Smooth muscle cell (in vitro differentiated cells): ENCODE data around the gene IHH. TPM values are rescaled to one million over a fixed set of nuclear protein-coding genes. Genes with fewer than 3 reads are reported as not detected.

Experiments used
- DNase-seq: peaks from one replicate; lab custom pipeline; 2025; ENCODE audit not compliant: unreplicated experiment; lab: John Stamatoyannopoulos, UW
- H2AFZ ChIP-seq: fragments of 200-600 bp; sonication (generic); 2 replicates; pipeline ENCODE4 v1.6.0; 2016; ENCODE audit warnings: antibody characterized with exemption, low read depth, mild to moderate bottlenecking
- H3F3A ChIP-seq: fragments of 200-600 bp; sonication (generic); 2 replicates; pipeline ENCODE4 v1.6.0; 2017; ENCODE audit warnings: antibody characterized with exemption, low read depth
- H3K27ac ChIP-seq: fragments of 200-600 bp; sonication (generic); 2 replicates; pipeline ENCODE4 v1.5.1; 2016; ENCODE audit warnings: low read depth, mild to moderate bottlenecking
- H3K27me3 ChIP-seq: fragments of 200-600 bp; sonication (generic); 2 replicates; pipeline ENCODE4 v1.6.1; 2016; ENCODE audit warnings: low read depth, mild to moderate bottlenecking
- H3K36me3 ChIP-seq: fragments of 200-600 bp; sonication (generic); 2 replicates; pipeline ENCODE4 v1.5.1; 2016; ENCODE audit warnings: low read depth
- H3K4me1 ChIP-seq: fragments of 200-600 bp; sonication (generic); 2 replicates; pipeline ENCODE4 v1.5.1; 2016; ENCODE audit warnings: low read depth
- H3K4me2 ChIP-seq: fragments of 200-600 bp; sonication (generic); 2 replicates; pipeline ENCODE4 v1.6.0; 2016; ENCODE audit warnings: mild to moderate bottlenecking
- H3K4me3 ChIP-seq: fragments of 200-600 bp; sonication (generic); 2 replicates; pipeline ENCODE4 v1.5.1; 2016; ENCODE audit warnings: mild to moderate bottlenecking
- H3K79me2 ChIP-seq: fragments of 200-600 bp; sonication (generic); 2 replicates; pipeline ENCODE4 v1.6.0; 2016; ENCODE audit warnings: low read depth, mild to moderate bottlenecking
- H3K9ac ChIP-seq: fragments of 200-600 bp; sonication (generic); 2 replicates; pipeline ENCODE4 v1.6.0; 2016; ENCODE audit warnings: low read depth
- H3K9me3 ChIP-seq: fragments of 200-600 bp; sonication (generic); replicated peaks from 2 replicates; pipeline ENCODE4 v1.5.1; 2016; ENCODE audit warnings: low read depth
- H4K20me1 ChIP-seq: fragments of 200-600 bp; sonication (generic); 2 replicates; pipeline ENCODE4 v1.6.0; 2016; ENCODE audit warnings: low read depth
- WGBS: methylation state at CpG from one replicate; pipeline ENCODE4 v1.1.7; 2016; ENCODE audit warnings: low lambda C conversion rate; 5-methylcytosine and 5-hydroxymethylcytosine counted together
- microRNA counts: library from miRNA; unstranded; fragments of <30 nt; microRNA quantifications from one replicate; lab custom pipeline; 2016
- microRNA-seq: library from miRNA; unstranded; fragments of <30 nt; microRNA quantifications from one replicate; pipeline ENCODE4, GENCODE V29; 2016; ENCODE audit warnings: borderline number of aligned reads
- polyA plus RNA-seq: library from polyadenylated mRNA; unstranded; fragments of >200 nt; fragmentation: Nextera tagmentation; extraction: Ambion mirVana; gene quantifications from 2 replicates; pipeline ENCODE4 v1.2.1, GENCODE V29; 2016
- small RNA-seq: library from RNA; depleted of rRNA; stranded (forward); fragments of <200 nt; gene quantifications from one replicate; pipeline ENCODE3, GENCODE V24; 2014
- total RNA-seq: library from RNA; depleted of rRNA; stranded (reverse); fragments of >200 nt; gene quantifications from 2 replicates; pipeline ENCODE4 v1.2.3, GENCODE V29; 2014
- TF ChIP-seq, protein P1 (sequence below): fragments of 200-600 bp; sonication (generic); IDR thresholded peaks from 2 replicates; pipeline ENCODE4 v1.5.1; 2017; ENCODE audit warnings: borderline replicate concordance, mild to moderate bottlenecking, antibody characterized with exemption; ENCODE audit not compliant: insufficient read depth, poor library complexity, severe bottlenecking

IHH gene
- total and polyA plus RNA-seq, 2 experiments from 2014 or later: 0.09 TPM; not detected in 1

DNA sequence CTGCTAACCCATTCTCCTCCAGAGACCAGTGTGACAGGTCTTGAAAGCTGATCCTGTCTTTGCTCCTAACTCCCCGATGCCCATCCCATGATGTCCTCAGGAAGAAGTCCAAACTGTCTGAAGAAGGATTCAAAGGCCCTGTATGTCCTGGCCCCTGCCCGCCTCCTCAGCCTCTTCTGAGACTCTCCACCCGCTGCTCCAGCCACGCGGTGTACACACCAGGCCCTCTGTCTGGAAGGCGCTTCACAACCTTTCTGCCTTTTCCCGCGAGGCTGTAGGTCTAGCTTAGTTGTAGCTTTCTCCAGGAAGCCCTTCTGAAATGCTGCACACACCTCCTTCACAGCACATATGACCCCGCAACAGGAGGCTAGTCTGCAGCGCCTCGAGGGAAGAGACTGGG, 44.0 kb downstream of the IHH start:
- H3K9ac ChIP-seq: no peak overlapping the region
- H3K36me3 ChIP-seq: no peaks in the 10 kb centered on the region
- no peak for DNase-seq
- TF ChIP-seq, protein P1, sequence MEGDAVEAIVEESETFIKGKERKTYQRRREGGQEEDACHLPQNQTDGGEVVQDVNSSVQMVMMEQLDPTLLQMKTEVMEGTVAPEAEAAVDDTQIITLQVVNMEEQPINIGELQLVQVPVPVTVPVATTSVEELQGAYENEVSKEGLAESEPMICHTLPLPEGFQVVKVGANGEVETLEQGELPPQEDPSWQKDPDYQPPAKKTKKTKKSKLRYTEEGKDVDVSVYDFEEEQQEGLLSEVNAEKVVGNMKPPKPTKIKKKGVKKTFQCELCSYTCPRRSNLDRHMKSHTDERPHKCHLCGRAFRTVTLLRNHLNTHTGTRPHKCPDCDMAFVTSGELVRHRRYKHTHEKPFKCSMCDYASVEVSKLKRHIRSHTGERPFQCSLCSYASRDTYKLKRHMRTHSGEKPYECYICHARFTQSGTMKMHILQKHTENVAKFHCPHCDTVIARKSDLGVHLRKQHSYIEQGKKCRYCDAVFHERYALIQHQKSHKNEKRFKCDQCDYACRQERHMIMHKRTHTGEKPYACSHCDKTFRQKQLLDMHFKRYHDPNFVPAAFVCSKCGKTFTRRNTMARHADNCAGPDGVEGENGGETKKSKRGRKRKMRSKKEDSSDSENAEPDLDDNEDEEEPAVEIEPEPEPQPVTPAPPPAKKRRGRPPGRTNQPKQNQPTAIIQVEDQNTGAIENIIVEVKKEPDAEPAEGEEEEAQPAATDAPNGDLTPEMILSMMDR: no peak
- H3K9me3 ChIP-seq: no peaks in the 10 kb centered on the region
- H3F3A ChIP-seq: no peaks in the 10 kb centered on the region
- no peaks in the 10 kb centered on the region for H3K79me2 ChIP-seq
- 94% methylated on average over 11 of the region's 11 CpGs for WGBS
- no peak overlapping the region for H3K4me3 ChIP-seq
- H3K4me1 ChIP-seq: no peaks in the 10 kb centered on the region
- H3K27ac ChIP-seq: no peak overlapping the region
- H3K4me2 ChIP-seq: no peak overlapping the region
- no peak overlapping the region for H2AFZ ChIP-seq
- H3K27me3 ChIP-seq: peaks cover 29% of the 10 kb centered on the region
- H4K20me1 ChIP-seq: no peaks in the 10 kb centered on the region

GRCh38 chr2:219010873-219011272, 49.8 kb downstream of the IHH start:
- Histone ChIP-seq H3F3A (no peaks in the 10 kb centered on the region), H3K4me3 (no peak overlapping the region), H3K4me2 (no peak overlapping the region), H4K20me1 (no peaks in the 10 kb centered on the region), H3K4me1 (no peaks in the 10 kb centered on the region), H3K9me3 (no peaks in the 10 kb centered on the region), H3K27ac (no peak overlapping the region), H3K79me2 (no peaks in the 10 kb centered on the region), H2AFZ (no peak overlapping the region), H3K9ac (no peak overlapping the region), H3K36me3 (no peaks in the 10 kb centered on the region), H3K27me3 (peaks cover 22% of the 10 kb centered on the region)
- TF ChIP-seq, protein P1: no peak
- DNase-seq: no peak
- 64% methylated on average over 5 of the region's 5 CpGs for WGBS

DNA sequence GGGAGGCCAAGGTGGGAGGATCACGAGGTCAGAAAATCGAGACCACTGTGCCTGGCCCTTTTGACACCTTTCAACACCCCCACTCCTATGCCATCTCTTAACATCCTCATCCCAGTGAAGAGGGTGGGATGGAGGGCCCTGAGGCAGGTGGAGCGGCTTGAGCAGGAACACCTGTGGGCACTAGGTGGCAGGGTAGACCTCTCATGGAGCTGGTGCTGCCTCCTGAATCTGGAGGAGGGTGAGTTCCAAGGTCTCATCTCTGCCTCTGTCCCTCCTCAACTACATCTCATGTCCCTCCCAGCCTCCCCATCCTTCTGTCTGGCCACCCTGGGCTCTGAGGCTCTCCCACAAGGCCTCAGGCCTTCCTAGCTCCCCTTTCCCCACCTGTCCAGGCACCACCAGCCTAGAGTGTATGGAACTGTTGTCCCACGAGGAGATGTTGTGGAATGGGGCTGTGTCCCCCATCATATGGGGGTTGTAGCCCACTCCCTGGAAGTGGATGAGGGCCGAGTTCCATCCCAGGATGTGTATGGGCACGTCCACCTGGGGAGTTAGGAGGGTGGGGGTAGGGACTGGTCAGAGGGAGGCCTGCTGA, 50.5 kb downstream of the IHH start:
- Histone ChIP-seq H3K9me3 (no peaks in the 10 kb centered on the region), H3K27ac (no peak overlapping the region), H4K20me1 (no peaks in the 10 kb centered on the region), H3K79me2 (no peaks in the 10 kb centered on the region), H2AFZ (no peak overlapping the region), H3K27me3 (peaks cover 28% of the 10 kb centered on the region), H3K9ac (no peak overlapping the region), H3K4me3 (no peak overlapping the region), H3K4me2 (no peak overlapping the region), H3K36me3 (no peaks in the 10 kb centered on the region), H3F3A (no peaks in the 10 kb centered on the region), H3K4me1 (no peaks in the 10 kb centered on the region)
- DNase-seq: no peak
- TF ChIP-seq, protein P1: no peak
- 34% methylated on average over 6 of the region's 6 CpGs for WGBS

- Histone ChIP-seq H3F3A (no peaks in the 10 kb centered on the region), H3K36me3 (no peaks in the 10 kb centered on the region), H3K4me3 (no peak overlapping the region), H3K79me2 (no peaks in the 10 kb centered on the region), H3K27ac (no peak overlapping the region), H3K9ac (no peak overlapping the region), H3K4me1 (no peaks in the 10 kb centered on the region), H3K27me3 (peaks cover 36% of the 10 kb centered on the region), H3K4me2 (no peak overlapping the region), H2AFZ (no peak overlapping the region), H3K9me3 (no peaks in the 10 kb centered on the region), H4K20me1 (no peaks in the 10 kb centered on the region)
- TF ChIP-seq, protein P1: no peak
- no peak for DNase-seq
- WGBS: 68% methylated on average over 2 of the region's 2 CpGs
Observed at GRCh38 chr2:219009294-219009693, 51.4 kb downstream of the IHH start.

MicroRNA genes within 50 kb of the gene (microRNA counts, 767-probe panel; counts per million panel counts)
- microRNA hsa-miR-3131 (lab: Ali Mortazavi, UCI): 183 counts per million

Small RNA genes lying within 50 kb of the gene (microRNA-seq; reads per million reads assigned to microRNA genes)
- gene MIR3131: not detected

Small RNA genes lying within 50 kb of the gene (small RNA-seq; reads per million reads assigned to genes)
- gene MIR3131 (not detected), gene RN7SL764P (not detected)

Other genes with a start within 250 kb of the IHH start
- not detected in 2 replicates for gene PRKAG3, start 229.1 kb downstream of the IHH start, total RNA-seq
- not detected in 2 replicates for gene PRKAG3, start 229.1 kb downstream of the IHH start, polyA plus RNA-seq
- 9.3 and 12.1 TPM in 2 replicates for gene WNT6, start 201.1 kb downstream of the IHH start, total RNA-seq
- 7.9 and 44.6 TPM in 2 replicates for gene WNT6, start 201.1 kb downstream of the IHH start, polyA plus RNA-seq
- 3.5 and 3.6 TPM in 2 replicates for gene WNT10A, start 180.1 kb downstream of the IHH start, total RNA-seq
- gene WNT10A, start 180.1 kb downstream of the IHH start, polyA plus RNA-seq: 2.3 and 21.2 TPM in 2 replicates
- gene CDK5R2, start 101.3 kb downstream of the IHH start, total RNA-seq: not detected in 2 replicates
- 0.62 TPM in 1 of 2 replicates, not detected in the other for gene CDK5R2, start 101.3 kb downstream of the IHH start, polyA plus RNA-seq
- gene FEV, start 75.7 kb downstream of the IHH start, total RNA-seq: not detected in 2 replicates
- gene FEV, start 75.7 kb downstream of the IHH start, polyA plus RNA-seq: not detected in 2 replicates
- gene CRYBA2, start 67.5 kb downstream of the IHH start, total RNA-seq: not detected in 2 replicates
- gene CRYBA2, start 67.5 kb downstream of the IHH start, polyA plus RNA-seq: not detected in 2 replicates
- gene CFAP65, start 19.4 kb downstream of the IHH start, total RNA-seq: not detected in 2 replicates
- gene CFAP65, start 19.4 kb downstream of the IHH start, polyA plus RNA-seq: not detected in 2 replicates
- 6.0 and 13.6 TPM in 2 replicates for gene NHEJ1, start 99.9 kb upstream of the IHH start, total RNA-seq
- gene NHEJ1, start 99.9 kb upstream of the IHH start, polyA plus RNA-seq: 8.5 and 8.6 TPM in 2 replicates
- gene SLC23A3, start 109.1 kb upstream of the IHH start, total RNA-seq: not detected in 2 replicates
- 0.40 TPM in 1 of 2 replicates, not detected in the other for gene SLC23A3, start 109.1 kb upstream of the IHH start, polyA plus RNA-seq
- 11.6 and 14.8 TPM in 2 replicates for gene CNPPD1, start 116.0 kb upstream of the IHH start, total RNA-seq
- gene CNPPD1, start 116.0 kb upstream of the IHH start, polyA plus RNA-seq: 26.0 and 35.3 TPM in 2 replicates
- 48.7 and 49.8 TPM in 2 replicates for gene RETREG2, start 117.4 kb upstream of the IHH start, total RNA-seq
- gene RETREG2, start 117.4 kb upstream of the IHH start, polyA plus RNA-seq: 57.2 and 66.6 TPM in 2 replicates
- gene ZFAND2B, start 145.9 kb upstream of the IHH start, total RNA-seq: 19.1 and 29.7 TPM in 2 replicates
- 48.3 and 56.3 TPM in 2 replicates for gene ZFAND2B, start 145.9 kb upstream of the IHH start, polyA plus RNA-seq
- gene ABCB6, start 158.0 kb upstream of the IHH start, total RNA-seq: 18.2 and 29.0 TPM in 2 replicates
- gene ABCB6, start 158.0 kb upstream of the IHH start, polyA plus RNA-seq: 41.3 and 50.3 TPM in 2 replicates
- 44.1 and 58.1 TPM in 2 replicates for gene ATG9A, start 168.7 kb upstream of the IHH start, total RNA-seq
- gene ATG9A, start 168.7 kb upstream of the IHH start, polyA plus RNA-seq: 61.6 and 62.6 TPM in 2 replicates
- gene ANKZF1, start 168.9 kb upstream of the IHH start, total RNA-seq: 35.1 and 52.6 TPM in 2 replicates
- 31.7 and 60.5 TPM in 2 replicates for gene ANKZF1, start 168.9 kb upstream of the IHH start, polyA plus RNA-seq
- gene GLB1L, start 184.5 kb upstream of the IHH start, total RNA-seq: 4.2 and 26.4 TPM in 2 replicates
- 2.8 and 4.1 TPM in 2 replicates for gene GLB1L, start 184.5 kb upstream of the IHH start, polyA plus RNA-seq
- 15.2 and 17.8 TPM in 2 replicates for gene STK16, start 184.6 kb upstream of the IHH start, total RNA-seq
- gene STK16, start 184.6 kb upstream of the IHH start, polyA plus RNA-seq: 8.8 and 9.6 TPM in 2 replicates
- not detected in 2 replicates for gene TUBA4B, start 192.3 kb upstream of the IHH start, total RNA-seq
- not detected in 2 replicates for gene TUBA4B, start 192.3 kb upstream of the IHH start, polyA plus RNA-seq
- 44.0 and 53.2 TPM in 2 replicates for gene TUBA4A, start 193.0 kb upstream of the IHH start, total RNA-seq
- 29.4 and 86.5 TPM in 2 replicates for gene TUBA4A, start 193.0 kb upstream of the IHH start, polyA plus RNA-seq
- 37.2 and 52.4 TPM in 2 replicates for gene DNAJB2, start 218.4 kb upstream of the IHH start, total RNA-seq
- gene DNAJB2, start 218.4 kb upstream of the IHH start, polyA plus RNA-seq: 14.3 and 24.2 TPM in 2 replicates
- 10.7 and 19.4 TPM in 2 replicates for gene PTPRN, start 248.5 kb upstream of the IHH start, total RNA-seq
- gene PTPRN, start 248.5 kb upstream of the IHH start, polyA plus RNA-seq: 31.1 and 36.4 TPM in 2 replicates